GM19043 (cell line): ENCODE data around the gene MAGI2.

ENCODE experiments used
- ATAC-seq: cut with Tn5 transposase; IDR thresholded peaks from one replicate; pipeline ENCODE4 v1.9.1; 2021; ENCODE audit warnings: low read depth; ENCODE audit not compliant: unreplicated experiment

The MAGI2 gene

GRCh38 chr7:78406531-78406930, 1046.9 kb downstream of the MAGI2 start:
- no peak for ATAC-seq

- no peak for ATAC-seq
Observed at GRCh38 chr7:78402096-78402495, 1051.4 kb downstream of the MAGI2 start.

- ATAC-seq = no peak
Observed at GRCh38 chr7:78400038-78400437, 1053.4 kb downstream of the MAGI2 start.

GRCh38 chr7:78399033-78399769, 1054.3 kb downstream of the MAGI2 start:
- no peak for ATAC-seq

- ATAC-seq = no peak
Observed at GRCh38 chr7:78398576-78398975, 1054.9 kb downstream of the MAGI2 start.

GRCh38 chr7:78398081-78398480, 1055.4 kb downstream of the MAGI2 start:
- no peak for ATAC-seq

- no peak for ATAC-seq
Observed at GRCh38 chr7:78396210-78396609, 1057.3 kb downstream of the MAGI2 start.

- no peak for ATAC-seq
Observed at GRCh38 chr7:78395298-78396036, 1058.0 kb downstream of the MAGI2 start.

GRCh38 chr7:78389022-78389421, 1064.4 kb downstream of the MAGI2 start:
- ATAC-seq = no peak

- ATAC-seq = no peak
Observed at GRCh38 chr7:78386520-78386919, 1066.9 kb downstream of the MAGI2 start.

GRCh38 chr7:78383096-78383880, 1070.2 kb downstream of the MAGI2 start:
- no peak for ATAC-seq

GRCh38 chr7:78379148-78379547, 1074.3 kb downstream of the MAGI2 start:
- no peak for ATAC-seq

- no peak for ATAC-seq
Observed at GRCh38 chr7:78377532-78377931, 1075.9 kb downstream of the MAGI2 start.

GRCh38 chr7:78370936-78371335, 1082.5 kb downstream of the MAGI2 start:
- ATAC-seq = no peak

GRCh38 chr7:78368771-78369170, 1084.7 kb downstream of the MAGI2 start:
- no peak for ATAC-seq

- ATAC-seq = no peak
Observed at GRCh38 chr7:78367280-78367773, 1086.1 kb downstream of the MAGI2 start.

GRCh38 chr7:78363866-78364265, 1089.6 kb downstream of the MAGI2 start:
- no peak for ATAC-seq

- ATAC-seq = no peak
Observed at GRCh38 chr7:78359836-78360235, 1093.6 kb downstream of the MAGI2 start.

GRCh38 chr7:78357709-78358108, 1095.8 kb downstream of the MAGI2 start:
- ATAC-seq = no peak

- no peak for ATAC-seq
Observed at GRCh38 chr7:78355834-78356233, 1097.6 kb downstream of the MAGI2 start.

GRCh38 chr7:78350926-78351325, 1102.5 kb downstream of the MAGI2 start:
- ATAC-seq = no peak
